ENCODE results near the gene SORBS2.

DNA sequence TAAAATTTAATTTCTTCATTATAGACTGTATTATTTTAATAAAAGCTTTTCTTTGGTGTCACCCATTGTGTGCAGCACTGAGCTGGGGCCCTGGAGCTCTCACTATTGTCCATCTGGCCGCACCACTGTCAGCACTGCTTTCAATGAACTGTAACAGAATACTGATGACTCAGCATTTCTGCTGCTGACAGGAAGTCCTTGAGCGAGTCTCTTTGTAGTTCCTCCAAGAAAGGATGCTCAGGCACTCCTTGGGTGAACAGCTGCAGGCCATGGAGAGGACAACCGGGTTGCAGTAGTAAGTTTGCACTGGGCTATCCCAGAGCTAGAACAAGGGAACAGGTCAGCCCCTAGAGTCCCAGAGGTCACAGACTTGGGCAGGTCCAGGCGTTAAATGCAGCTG, 81.6 kb downstream of the SORBS2 start:
- no peak for TF ChIP-seq CTCF (IDR thresholded peaks at IDR 0.05)
- TF ChIP-seq EP300 (IDR thresholded peaks at IDR 0.05) = no peak
- no peak for TF ChIP-seq POLR2A (IDR thresholded peaks at IDR 0.05)
